UCSD-AML1 (cell line): ENCODE measurements around the gene PITX2.
"Not testable (repeated sequence)": the region's sequence is repeated elsewhere in the genome, so short reads cannot be mapped to it uniquely, and the experiment has no call there.

Source experiments
- DNase-seq: peaks from one replicate; lab custom pipeline; 2025; ENCODE audit not compliant: unreplicated experiment; lab: John Stamatoyannopoulos, UW

Gene PITX2

DNA sequence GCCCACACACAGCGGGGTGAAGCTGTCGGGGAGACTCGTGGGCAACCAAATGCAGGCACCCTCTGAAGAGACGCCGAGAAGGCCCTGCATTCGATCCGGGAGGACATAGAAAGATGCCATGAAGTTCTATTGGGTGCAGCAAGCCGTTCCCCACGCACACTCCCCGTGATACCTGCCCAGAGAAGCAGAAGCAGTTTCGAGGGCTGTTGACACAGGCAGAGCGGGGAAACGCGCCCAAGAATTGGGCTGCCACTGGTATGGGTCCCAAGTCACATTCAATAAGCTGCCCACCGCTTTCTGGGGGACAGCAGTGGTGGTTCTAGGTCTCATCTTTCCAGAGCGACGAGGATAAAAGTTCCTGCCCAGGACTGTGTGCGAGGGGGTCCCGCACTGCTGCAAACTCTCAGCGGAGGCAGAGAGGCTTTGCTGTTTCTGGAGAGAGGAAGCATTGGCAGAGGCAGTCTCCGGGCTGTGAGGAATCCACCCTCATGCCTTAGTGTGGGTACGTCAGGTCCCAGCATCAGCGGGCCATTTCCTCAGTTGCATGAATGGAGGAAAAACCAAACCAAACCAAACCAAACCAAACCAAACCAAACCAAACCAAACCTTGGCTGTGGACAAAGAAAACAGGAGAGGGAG, 10.1 kb downstream of the PITX2 start:
- DNase-seq, result no peak

DNA sequence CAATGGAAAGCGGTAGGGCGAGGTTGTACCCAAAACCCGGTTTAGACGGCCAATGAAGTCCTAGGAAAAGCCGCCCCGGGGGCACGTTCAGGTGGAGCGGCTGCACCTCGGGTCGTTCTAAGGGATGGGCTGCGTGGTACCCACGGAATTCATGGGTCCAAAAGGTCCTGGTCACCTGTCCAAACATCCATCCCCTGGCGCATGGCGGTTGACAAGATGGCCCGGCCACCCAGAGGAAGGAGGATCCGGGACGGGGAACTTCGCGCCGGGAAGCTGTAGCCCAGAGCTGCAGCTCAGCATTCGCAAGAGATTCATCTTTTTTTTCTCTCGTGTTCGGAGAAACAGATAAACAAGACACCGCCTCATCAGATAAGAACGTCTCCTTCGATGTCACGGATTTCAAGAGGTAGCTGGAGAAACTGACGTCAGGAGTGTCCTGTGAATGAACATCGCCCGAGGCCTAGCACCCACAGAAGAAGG, 10.9 kb downstream of the PITX2 start:
- DNase-seq, result no peak

DNA sequence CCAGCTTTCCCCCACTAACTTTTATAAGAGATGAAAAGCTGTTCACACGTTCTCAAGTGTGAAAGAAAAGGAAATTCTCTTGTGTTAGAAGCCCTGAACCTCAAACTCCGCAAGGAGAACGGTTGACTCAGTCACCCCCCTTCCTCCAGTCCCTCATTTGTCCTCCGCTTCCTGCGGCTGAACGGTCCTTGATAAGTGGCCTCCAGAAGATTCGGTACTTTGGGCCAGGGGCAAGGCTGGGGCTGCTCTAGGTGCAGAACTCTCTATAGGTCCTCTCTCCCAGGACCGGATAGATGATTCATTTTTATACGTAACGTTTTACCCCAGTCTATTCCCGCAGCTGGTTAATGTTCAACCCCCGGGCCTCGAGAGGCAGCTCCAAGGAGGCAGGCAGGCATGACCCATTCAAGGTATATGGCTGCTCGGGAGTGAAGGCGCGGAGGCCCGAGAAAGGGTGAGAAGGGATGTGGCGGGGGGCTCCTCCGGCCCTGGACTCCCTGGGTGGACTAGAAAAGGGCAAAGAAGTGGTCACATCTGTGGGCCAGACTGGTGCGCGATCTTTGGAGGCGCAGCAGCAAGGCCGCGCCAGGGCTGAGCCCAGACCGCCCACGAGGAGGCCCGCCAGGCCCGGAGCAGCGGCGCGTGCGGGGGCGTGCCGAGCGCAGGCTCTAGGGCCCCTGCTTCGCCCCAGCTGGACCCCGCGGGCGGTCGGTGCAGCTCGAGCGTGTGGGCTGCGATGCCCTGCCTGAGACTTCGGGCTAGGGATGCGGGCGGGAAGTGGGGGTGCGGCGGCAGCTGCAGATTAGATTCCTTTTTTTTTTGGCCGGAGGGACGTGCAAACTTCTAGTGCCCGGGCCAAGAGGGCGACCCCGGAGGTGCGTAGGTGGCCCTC, 11.7 kb downstream of the PITX2 start:
- DNase-seq, result no peak

DNA sequence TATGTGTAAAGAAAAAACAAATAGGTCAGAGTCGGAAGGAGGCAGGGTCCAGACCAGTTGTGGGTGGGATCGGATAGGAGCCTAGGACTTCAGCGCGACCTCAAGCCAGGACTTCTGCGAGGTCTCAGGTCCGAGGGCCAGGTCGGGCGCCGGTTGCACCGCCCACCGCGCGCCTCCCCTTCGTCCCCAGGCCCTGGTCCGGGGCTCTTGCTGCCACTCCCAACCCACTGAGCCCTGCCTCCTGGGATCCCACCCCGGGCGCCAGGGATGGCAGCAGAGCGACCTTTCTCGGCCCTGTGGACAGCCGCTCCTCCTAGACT, 12.3 kb downstream of the PITX2 start:
- DNase-seq, result no peak

DNA sequence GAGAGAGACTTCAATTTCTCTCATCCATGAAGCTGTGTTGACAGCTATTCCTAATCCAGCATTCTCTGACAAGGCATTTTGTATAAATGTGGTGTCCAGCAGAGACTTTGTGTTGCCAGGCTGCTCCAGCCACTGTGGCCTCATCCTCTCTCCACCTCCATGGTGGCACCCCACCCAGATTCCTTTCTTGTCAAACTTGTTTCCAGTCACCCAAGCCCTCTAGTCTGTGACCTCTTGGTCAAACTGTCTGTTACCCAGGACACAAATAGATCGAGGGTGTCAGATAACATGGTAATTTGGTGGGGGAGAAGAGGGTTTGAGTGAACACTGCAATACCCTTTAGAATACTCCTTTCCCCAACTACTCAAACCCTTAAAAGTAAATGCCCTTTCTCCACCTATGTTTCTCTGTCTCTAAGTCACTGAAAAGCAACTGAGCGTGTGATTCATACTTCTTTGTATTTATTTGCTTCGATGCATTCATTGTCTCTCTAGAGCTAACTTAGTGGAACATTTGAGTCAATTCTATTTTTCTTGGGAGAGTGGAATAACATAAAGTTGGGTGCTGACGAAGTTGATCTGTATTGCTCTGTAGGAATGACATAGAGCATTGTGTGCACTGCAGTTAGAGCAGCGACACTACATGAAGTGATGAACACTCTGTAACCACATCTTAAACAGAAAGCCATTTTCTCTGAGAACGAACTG, 13.7 kb downstream of the PITX2 start:
- no peak for DNase-seq

DNA sequence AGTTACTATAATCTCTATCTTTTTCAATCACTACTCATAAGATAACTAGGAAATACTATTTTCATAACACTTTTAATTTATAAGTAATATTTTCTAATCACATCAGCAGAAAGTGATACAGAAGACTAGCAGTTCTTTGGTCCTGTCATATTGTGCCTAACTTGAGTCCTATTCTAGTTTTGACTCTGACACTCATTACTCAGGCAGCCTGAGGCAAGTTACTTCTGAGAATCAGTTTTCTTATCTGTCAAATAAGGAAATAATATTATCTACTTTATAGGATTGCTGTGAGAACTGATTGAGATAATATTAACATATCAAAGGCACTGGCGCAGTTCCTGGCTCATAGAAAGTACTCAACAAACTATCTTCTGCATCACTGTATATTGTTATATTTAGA, 17.8 kb downstream of the PITX2 start:
- no peak for DNase-seq

DNA sequence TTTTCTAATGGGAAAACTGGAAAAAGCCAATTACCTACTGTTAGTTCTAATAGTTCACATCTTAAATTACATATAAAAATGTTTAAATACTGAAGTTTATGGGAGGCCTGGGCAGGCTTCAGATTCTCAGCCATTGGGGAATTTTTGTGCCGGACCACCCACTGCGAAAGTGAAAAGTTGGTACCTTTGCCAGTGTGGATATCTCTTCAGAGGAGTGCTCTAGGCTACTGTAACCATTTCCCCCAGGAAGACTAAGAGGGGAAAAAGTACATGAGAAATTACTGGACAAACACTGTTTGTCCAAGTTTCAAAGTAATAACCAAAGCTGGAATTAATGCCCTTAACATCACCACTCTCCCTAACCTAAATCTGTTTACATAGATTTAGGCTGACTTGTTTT, 20.8 kb downstream of the PITX2 start:
- no peak for DNase-seq

DNA sequence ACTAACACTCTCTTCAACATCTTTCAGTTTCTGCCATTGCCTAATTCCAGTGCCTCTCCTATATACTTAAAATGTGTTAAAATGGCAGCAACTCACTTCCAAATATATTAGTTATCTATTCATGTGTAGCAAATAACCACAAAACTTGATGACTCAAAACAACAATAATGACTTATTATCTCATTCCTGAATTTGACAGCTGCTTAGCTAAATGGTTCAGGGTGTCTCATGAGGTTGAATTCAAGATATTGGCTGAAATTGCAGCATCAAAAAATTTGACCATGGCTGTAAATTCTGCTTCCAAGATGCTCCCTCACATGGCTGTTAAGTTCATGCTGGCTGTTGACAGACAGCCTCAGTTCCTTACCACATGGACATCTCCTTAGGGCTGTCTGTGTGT, 25.3 kb downstream of the PITX2 start:
- DNase-seq, result no peak

DNA sequence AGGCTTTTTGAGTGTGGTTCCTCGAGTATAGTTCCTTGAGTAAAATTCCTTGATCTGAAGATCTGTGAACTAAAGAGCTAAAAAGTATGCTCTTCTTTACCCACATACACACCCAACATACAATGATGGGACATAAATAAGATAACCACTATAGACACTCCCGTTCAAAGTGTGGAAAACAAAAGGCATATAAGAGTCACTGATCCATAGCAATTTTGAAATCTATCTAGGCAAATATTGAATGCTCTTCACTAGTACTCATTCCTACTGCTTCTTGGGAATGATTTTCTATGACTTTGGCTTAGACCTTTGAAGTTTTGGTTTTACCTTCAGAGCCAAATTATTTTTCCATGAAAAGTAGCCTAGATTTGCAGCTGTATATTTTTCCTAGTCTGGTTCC, 26.4 kb downstream of the PITX2 start:
- no peak for DNase-seq

DNA sequence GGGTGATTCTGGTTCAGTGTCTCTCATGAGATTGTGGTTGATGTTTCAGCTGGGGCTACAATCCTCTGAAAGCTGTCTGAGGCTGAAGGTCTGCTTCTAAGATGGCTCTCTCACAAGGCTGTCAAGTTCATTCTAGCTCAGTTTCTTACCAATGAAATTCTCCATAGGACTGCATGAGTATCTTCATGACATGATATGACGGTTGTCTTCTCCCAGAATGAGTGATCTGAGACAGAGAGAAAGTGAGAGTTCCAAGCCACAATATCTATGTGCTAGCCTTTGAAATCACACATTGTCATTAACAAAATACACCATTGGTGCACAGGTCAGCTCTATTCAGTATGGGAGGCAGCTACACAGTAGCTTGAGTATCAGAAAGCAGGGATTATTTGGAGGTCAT, 27.3 kb downstream of the PITX2 start:
- no peak for DNase-seq

DNA sequence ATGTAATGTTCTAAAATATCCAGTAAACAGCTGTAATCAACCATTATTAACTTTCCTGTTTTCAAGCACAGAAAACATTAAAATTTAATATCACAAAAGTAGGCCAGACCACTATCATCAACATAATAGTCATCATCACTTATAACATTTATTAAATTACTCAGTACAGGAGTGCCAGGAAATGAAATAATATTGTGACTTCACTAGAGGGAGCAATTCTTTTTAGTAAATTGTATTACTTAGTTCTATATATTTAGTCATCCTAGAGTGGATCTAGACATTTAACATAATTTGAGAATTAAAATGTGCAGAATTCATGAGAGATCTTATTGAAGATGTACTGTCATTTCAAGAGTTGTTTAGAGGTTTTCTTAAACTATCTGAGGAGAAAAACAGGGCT, 33.6 kb downstream of the PITX2 start:
- DNase-seq, result no peak

DNA sequence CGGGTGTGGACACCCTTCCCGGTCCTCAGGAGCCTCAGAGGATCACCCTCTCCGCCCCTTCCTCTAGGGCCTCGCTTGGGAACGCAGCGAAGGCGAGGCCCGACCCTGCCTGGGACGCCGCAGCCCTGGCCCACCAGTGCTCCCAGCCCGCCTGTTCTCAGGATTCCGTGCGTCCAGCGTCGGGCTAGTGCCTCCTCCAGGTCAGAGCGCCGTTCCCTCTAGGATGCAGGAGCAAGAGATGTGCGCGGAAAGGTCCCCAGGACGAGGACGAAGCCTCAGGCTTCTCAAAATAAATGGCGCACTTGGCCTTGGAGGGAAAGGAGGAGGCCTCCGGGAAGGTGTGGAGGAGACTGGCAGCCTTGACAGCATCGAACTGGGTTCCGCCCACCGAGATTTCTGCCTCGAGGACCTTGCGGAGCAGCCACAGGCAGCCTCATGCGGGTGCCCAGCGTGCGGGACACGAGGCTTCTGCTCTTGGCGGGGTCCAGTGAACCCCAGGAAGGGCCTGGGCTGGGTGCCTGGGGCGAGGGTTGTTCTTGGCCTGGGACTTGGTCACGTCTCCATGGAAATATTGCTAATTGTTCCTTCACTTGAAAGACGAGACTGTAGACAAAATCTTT, 35.1 kb downstream of the PITX2 start:
- DNase-seq, result no peak

DNA sequence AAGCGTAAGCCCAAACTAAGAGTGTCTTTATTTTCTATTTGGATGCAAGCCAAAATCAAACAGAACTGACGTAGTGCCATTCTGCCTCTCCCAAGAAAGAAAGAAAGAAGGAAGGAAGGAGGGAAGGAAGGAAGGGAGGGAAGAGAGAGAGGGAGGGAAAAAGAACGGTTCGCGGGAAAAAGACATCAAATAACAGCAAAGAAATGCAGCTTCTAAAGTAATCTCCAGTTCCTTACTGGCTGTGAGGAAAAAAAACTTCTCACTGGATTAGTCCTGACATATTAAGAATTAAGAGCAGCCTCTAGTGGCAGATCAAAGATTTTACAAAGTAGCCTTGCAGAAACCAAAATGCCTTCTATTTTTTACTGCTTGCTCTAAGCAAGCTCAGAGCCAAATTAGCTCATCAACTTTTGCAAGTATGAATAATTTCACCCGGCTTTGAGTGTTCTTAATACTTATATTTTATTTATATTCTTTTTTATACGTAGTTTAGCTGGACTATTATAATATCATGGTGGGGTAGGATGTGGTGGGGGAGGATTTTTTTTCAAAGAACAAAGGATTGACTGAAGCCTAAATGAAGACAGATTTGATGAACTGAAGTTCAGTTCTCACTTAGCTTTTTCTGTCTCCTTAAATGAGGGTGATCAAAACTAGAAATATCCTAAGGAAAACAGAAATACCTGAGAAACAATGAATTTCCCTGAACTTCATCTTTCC, 36.6 kb downstream of the PITX2 start:
- DNase-seq, result no peak

DNA sequence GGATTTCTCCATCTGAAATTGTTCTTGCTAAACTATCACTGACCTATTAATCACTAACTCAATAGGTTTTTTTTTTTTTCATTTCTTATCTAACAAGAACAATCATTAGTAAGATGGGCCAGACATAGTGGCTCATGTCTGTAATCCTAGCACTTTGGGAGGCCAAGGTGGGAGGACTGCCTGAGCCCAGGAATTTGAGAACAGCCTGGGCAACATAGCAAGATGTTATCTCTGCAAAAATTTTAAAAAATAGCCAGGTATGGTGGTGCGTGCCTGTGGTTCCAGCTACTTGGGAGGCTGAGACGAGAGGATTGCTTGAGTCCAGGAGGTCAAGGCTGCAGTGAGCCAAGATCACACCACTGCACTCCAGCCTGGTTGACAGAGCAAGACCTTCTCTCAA, 46.2 kb downstream of the PITX2 start:
- DNase-seq, result not testable (repeated sequence)
